Measurements from ENCODE around the gene PCDH9.

GRCh38 chr13:67003743-67004142 is 226.4 kb downstream of the PCDH9 start:
- TF ChIP-seq, protein P1, sequence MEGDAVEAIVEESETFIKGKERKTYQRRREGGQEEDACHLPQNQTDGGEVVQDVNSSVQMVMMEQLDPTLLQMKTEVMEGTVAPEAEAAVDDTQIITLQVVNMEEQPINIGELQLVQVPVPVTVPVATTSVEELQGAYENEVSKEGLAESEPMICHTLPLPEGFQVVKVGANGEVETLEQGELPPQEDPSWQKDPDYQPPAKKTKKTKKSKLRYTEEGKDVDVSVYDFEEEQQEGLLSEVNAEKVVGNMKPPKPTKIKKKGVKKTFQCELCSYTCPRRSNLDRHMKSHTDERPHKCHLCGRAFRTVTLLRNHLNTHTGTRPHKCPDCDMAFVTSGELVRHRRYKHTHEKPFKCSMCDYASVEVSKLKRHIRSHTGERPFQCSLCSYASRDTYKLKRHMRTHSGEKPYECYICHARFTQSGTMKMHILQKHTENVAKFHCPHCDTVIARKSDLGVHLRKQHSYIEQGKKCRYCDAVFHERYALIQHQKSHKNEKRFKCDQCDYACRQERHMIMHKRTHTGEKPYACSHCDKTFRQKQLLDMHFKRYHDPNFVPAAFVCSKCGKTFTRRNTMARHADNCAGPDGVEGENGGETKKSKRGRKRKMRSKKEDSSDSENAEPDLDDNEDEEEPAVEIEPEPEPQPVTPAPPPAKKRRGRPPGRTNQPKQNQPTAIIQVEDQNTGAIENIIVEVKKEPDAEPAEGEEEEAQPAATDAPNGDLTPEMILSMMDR (conservative IDR thresholded peaks at IDR 0.05; ENCODE audit: low read depth, low read length), result no peak
- TF ChIP-seq EZH2 (IDR thresholded peaks at IDR 0.05; ENCODE audit: borderline replicate concordance, low read depth, low read length, poor library complexity, severe bottlenecking), result no peak

Measured in A673 (cell line).